Activated CD4-positive, CD25-positive, alpha-beta regulatory T cell treated with anti-CD3 and anti-CD28 coated beads, Interleukin-2, amount 50 U/mL, for 72 hours (primary cell): ENCODE results near the gene THPO.

ENCODE experiments used
- DNase-seq: peaks from one replicate; pipeline ENCODE4 v3.0.0; 2021

THPO gene

GRCh38 chr3:184384342-184384741, 6.3 kb upstream of the THPO start:
- no peak for DNase-seq

- DNase-seq = no peak
Observed at GRCh38 chr3:184383033-184383740, 5.2 kb upstream of the THPO start.

GRCh38 chr3:184382326-184383032, 4.5 kb upstream of the THPO start:
- no peak for DNase-seq

GRCh38 chr3:184381261-184382224, 3.5 kb upstream of the THPO start:
- DNase-seq = no peak

GRCh38 chr3:184380627-184381260, 2.7 kb upstream of the THPO start:
- no peak for DNase-seq

GRCh38 chr3:184380185-184380626, 2.2 kb upstream of the THPO start:
- no peak for DNase-seq

- DNase-seq = no peak
Observed at GRCh38 chr3:184379358-184380184, 1.6 kb upstream of the THPO start, which contains the start of gene CHRD. TSS of gene CHRD (plus strand) at chr3:184380054. CDS start at chr3:184380319, 265 bp downstream.

GRCh38 chr3:184378651-184379357, 797 bp upstream of the THPO start:
- no peak for DNase-seq

GRCh38 chr3:184377374-184377773, 633 bp downstream of the THPO start:
- no peak for DNase-seq

GRCh38 chr3:184375747-184376461, 2.1 kb downstream of the THPO start:
- DNase-seq = no peak

- DNase-seq = no peak
Observed at GRCh38 chr3:184373422-184373821, 4.6 kb downstream of the THPO start.

- no peak for DNase-seq
Observed at GRCh38 chr3:184372911-184373310, 5.1 kb downstream of the THPO start.

- no peak for DNase-seq
Observed at GRCh38 chr3:184372296-184372821, 5.6 kb downstream of the THPO start.

- no peak for DNase-seq
Observed at GRCh38 chr3:184371570-184372018, 6.4 kb downstream of the THPO start.

- DNase-seq = no peak
Observed at GRCh38 chr3:184368586-184369183, 9.3 kb downstream of the THPO start.

GRCh38 chr3:184368116-184368515, 9.9 kb downstream of the THPO start:
- DNase-seq = no peak

- DNase-seq = no peak
Observed at GRCh38 chr3:184366619-184367289, 11.3 kb downstream of the THPO start.

GRCh38 chr3:184362668-184363546, 15.1 kb downstream of the THPO start:
- DNase-seq = peak; percentile 94
